Activated T-cell treated with anti-CD3 and anti-CD28 coated beads, Interleukin-2, amount 50 U/mL, for 1 hour (primary cell): Measurements from ENCODE around the gene E2F3.
"Not testable (repeated sequence)": the region's sequence is repeated elsewhere in the genome, so short reads cannot be mapped to it uniquely, and the experiment has no call there.

Experiments used
- DNase-seq: peaks from one replicate; pipeline ENCODE4 v3.0.0-alpha.2; 2020

Gene E2F3

DNA sequence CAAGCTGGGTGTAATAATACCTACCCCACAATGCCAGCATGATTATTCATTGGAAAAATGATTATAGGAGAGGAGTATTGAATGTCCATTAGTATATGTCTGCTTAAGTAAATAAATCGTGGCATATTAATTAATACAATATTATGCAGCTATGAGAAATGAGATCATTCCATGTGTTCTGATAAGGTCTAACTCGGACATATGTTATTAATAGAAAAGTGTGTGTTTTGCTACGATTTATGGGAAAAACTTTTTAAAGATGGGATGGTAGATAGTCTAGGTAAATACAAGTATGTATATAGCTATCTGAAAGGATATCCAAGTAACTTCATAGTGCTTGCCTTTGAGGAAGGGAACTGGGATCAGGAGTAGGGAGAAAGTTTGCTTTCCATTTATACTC is 71.1 kb downstream of the E2F3 start:
- no peak for DNase-seq

DNA sequence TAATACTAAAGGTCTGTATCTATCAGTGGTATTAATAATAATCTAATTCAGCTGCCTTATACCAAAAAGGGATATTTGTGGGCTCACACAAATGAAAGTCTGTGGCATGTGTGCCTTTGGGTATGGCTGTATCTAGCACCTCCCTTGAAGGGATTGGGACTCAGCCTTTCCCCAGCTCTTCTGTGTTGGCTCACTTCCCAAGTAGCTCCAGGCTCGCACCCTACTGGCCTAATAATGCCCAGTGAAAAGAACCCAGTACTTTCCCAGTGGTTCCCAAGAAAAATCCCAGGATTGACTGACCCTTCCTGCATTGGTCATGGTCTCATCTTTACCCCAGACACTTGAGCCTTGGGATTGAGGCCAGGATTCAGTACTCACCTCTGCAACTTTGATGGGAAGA is 71.8 kb downstream of the E2F3 start:
- DNase-seq = no peak

DNA sequence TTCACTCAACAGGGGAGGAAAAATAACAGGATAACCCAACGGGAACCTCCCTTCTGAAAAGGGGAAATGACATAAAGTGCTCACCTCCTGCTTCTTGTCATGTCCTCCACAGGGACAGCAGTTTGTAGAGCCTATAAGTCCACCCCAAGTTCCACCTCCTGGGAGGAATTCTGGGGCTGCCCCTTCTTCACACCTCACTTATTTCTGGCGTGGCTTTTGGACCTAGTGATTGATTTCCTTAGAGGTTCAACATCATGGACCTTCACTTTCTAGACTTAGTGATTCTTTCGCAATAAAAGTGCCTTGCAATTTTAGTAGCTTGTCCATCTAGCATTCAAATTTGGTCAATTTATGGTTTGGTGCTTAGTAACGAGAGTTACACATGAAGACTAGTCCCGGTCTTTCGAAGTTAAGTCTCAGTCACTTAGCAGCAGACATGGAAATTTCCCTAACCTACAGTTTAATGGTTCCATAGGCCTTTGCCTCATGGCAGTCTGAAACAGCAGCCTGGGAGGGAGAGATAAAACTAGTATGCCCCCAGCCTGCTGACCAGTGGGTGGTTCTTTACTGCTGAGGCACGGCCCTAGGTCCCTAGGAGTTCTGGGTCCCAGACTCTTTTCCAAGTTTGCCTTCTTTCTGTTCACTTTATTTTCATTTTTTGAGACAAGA is 73.3 kb downstream of the E2F3 start:
- DNase-seq = no peak

DNA sequence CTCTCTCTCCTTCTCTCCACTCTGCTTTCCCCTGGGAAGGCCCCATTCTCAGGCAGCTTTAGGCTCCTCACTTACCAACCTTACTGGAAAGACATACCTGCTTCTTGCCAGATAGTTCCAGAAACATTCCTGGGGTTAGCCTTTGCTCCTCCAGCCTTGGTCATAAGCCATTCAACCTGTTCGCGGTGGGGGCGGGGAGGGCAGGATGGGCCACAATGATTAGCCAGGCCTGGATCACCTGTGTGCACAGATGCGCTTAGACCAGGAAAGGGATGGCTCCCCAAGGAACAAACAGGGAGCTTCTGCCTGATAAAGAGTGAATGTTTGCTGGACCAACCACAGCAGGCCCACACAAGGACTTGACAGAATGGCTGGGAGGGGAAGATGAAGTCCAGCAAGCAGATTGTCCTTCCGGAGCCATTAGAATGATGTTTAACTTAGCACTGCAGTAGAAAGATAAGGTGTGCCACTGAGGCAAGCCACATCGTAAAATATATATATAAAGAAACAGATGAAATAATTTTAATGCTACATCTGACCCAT is 74.9 kb downstream of the E2F3 start:
- DNase-seq = no peak

DNA sequence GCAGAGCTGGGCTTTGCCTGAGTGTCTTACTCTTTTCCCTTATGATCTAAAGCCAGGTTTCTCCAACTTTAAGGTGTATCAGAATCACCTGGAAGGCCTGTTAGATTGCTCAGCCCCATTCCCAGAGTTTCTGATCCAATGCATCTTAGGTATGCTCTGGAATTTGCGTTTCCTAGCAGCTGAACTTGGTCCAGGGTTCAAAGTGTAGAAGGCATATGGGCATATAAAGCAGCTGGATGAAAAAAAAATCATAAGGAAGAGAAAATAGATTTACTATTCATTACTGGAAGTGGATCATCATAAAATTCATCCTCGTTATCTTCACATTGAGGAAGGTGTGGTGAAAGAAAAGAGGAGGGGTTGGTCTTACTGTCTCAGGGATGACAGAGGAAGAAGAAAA is 75.8 kb downstream of the E2F3 start:
- no peak for DNase-seq

DNA sequence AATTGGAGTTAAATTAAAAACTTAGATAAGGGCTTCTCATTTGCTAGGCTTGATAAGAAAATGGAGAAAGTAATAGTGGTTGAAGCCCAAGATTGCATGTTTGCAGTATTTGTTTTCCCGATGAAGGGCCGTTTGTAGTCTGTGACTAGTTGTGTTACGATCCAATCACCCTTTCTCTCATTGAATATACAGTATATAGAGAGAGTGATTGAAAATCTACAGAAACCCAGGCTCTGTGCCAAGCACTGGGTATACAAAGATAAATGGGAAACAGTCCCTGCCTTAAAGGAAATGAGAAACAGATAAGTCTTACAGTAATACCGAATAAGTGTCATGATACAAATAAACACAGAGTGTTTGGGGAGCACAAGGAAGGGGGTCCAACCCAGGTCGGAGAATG is 77.4 kb downstream of the E2F3 start:
- DNase-seq = no peak

DNA sequence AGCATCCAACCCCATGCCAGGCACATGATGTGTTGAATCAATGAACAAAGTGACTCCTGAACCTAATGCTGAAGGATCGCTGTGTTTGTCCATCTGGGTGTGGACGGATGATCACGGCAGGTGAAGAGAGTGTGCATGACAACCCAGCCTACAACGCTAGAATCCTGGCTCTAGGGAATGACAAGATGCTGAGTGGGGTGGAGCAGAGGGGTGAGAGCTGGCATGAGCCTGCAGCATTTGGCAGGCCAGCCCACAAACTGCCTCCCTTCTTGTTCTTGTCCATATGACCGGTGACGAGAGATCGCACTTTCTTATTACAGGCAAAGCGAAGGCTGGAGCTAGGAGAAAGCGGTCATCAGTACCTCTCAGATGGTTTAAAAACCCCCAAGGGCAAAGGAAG is 77.8 kb downstream of the E2F3 start:
- DNase-seq = no peak

DNA sequence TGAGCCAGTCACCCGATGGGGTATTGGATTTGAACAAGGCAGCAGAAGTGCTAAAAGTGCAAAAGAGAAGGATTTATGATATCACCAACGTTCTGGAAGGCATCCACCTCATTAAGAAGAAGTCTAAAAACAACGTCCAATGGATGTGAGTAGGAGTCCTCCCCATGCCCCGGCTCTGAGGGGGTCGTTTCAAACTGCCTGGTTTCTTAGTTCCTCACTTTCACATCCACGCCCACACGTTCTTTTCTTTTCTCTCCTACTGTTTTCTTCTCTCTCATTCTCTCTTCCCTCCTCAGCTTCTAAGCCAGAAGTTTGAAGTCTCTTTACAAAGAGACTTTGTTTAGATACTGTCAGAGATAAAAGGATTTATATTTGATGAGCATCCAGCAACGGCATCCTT is 79.6 kb downstream of the E2F3 start:
- no peak for DNase-seq

DNA sequence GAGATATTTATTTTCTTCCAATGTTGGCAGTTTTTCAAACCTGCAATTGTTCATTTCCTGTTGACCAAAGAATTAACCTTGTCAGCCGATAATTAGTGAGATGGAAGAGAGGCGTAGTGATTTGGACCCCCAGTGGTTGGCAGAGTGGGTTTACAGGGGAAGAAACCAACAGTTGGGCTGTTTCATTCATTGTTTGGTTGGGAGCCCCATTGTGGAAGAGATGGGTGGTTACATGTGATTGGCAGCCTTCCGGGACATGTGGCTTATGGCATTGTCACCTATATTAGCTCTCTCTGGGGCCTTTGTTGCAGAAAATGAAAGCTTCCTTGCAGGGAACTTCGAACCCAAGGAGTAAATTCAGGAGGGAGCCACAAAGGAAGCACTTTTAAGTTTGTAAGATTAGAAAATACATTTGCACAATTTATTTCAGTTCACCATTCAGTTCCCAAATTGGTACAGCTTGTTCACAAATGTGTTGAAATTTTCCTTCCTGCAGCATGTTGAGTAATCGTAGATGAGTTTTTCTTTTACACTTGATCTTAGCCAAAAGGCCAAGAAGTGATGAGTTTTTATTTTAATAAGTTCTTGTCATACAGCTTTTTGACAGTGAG is 82.3 kb downstream of the E2F3 start:
- DNase-seq = no peak

DNA sequence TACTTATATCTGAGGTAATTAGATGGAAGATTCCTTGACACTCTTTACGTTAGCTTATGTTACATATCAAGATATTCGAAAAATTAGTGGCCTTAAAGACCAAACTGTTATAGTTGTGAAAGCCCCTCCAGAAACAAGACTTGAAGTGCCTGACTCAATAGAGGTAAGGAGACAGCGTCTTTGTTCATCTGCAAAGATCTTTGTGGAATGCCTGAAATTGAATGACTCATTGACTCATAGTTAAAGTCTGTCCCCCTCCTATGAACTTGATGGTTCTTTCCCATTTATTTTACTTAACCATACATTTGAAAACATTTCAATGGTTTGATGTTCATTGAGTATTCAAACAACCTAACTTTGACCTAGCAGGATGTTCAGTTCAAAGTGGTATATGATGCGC is 85.0 kb downstream of the E2F3 start:
- DNase-seq = no peak

DNA sequence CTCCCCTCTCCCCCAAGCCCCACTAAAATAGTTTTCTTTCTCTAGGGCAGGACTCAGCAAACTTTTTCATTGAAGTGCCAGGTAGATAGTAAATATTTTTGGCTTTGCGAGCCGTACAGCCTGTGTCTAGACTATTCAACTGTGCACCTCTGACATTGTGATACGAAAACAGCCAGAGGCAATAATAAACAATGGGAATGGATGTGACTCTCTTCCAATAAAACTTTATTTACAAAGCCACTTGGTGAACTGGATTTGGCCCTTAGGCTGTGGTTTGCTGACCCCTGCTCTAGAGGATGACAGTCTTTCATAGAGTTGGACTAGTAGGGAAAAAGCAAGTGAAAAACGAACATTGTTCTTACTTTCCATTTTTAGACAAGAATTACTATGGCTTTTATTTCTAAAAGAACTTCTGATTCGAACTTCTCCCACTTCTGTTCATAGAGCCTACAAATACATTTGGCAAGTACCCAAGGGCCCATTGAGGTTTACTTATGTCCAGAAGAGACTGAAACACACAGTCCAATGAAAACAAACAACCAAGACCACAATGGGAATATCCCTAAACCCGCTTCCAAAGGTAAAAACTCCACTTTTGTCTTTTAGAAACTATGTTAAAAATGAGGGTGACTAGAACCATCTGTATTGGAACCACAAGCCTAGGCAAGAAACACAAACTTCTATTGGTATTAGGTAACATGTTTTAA is 86.1 kb downstream of the E2F3 start:
- DNase-seq = no peak

DNA sequence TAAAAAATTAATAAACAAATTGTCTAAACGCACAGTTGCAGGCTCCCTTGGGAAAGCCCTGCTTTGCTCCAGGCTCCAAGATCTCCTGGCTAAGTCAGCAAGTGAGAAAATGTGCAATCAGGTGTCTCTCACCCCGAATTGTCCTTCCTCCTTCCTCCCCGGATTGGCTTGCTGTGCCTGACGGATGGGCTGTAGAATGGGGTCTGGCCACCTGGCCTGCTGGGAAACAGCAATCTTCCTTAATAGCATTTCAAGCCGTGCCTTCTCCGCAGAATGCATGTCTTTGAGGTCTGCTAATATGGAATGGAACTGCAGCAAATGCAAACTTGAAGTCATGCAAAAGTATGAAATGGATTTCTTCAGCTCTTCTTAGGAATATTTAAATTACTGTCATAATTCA is 88.9 kb downstream of the E2F3 start:
- no peak for DNase-seq

DNA sequence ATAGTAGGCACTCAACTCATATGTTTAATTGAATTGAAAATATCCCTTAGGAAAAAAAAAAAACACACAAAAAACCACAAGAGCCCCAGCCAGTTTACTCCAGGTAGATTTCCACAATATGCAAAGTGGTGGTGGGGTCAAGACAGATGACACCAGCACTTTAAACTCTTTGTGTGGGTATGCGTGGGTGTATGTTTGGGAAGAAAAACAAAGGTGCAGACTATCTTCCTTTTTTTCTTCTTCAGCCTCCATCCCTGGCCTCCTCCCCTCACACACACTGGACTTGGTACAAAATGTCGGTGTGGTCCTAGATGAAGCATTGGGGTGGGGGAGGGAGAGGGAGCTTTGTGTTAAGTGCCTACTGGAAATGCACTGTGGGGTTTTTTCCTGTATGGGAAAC is 90.4 kb downstream of the E2F3 start:
- no peak for DNase-seq

DNA sequence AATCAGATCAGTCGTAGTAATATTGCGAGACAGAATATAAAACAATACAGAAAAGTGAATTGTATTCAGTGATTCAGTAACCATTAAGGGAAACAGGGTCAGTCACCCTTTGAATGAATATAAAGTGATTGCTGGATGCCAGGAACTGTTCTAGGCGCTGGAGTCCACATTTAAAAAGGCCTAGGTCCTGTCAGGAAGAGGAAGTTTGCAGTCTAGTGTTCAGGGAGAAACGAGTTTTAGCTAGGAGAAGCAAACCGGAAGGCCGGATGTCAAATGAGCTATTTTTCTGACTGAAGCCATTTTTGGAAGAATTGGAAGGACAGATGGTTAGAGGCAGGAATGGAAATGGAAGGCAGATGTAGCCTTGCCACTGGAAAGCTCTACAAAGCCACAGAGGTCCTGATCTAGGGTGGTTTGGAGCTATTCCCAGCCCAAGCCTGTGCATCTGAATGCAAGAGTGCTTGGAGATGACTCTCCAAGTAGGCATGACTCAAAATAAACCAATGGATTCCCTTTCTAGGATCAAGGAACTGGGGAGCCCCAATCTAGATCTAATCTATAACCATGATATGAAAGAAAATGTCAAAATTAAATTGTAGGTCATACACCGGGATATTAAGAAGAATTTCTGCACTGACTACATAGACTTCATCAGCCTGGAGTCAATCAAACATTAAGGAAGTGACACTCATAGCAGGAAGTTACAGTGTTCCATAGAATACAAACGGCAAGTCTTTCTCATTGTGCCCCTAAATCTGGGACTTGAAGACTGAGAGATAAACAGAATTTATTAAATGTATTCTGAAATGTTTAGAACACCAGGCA is 95.7 kb downstream of the E2F3 start:
- DNase-seq = no peak

DNA sequence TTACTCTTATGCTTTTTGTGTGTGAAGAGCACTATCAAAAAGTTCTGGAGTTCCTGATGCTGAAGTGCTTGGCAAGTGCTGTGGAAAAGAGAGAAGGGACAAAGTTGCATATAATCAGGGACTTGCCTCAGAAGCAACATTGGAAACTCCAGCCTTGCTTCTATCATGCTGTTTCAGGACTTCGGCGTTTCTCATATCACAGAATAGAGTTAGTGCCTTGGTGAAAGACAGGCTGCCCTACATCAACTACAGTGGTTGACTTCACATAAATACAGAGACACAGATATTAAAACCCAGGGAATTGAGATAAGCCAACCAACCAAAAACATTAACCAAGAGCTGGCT is 96.3 kb downstream of the E2F3 start:
- no peak for DNase-seq

DNA sequence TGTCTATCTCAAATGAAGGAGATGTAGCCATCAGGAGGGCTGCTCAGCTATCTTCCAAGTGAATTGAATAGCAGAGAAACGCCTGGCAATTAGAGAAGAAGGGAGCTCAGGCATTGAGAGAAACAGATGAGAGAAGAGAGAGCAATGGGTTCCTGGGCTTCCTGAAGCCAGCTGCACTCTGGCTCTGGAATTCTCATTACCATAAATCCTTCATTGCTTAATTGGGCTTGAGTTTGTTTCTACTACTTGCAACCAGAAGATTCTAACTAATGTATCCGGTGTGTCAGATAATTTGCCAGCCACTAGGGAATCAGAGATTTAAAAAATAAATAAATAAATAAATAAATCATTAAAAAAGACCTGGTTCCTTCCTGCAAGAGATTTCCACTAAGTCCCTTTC is 107.5 kb downstream of the E2F3 start:
- DNase-seq = no peak

DNA sequence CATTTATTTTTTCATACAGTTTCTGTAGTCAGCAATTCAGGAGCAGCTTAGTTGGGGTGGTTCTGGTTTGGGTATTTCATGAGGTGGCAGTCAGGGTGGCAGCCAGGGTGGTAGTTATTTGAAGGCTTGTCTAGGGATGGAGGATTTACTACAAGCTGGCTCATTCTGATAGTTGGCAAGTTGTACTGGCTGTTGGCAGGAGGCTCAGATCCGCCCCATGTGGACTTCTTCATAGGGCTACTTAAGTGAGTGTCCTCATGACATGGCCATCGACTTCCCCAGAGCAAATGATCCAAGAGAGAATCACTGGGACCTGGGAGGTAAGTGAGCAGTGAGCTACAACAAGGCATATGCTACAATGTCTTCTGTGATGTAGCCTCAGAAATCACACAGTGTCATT is 110.2 kb downstream of the E2F3 start:
- DNase-seq = no peak

DNA sequence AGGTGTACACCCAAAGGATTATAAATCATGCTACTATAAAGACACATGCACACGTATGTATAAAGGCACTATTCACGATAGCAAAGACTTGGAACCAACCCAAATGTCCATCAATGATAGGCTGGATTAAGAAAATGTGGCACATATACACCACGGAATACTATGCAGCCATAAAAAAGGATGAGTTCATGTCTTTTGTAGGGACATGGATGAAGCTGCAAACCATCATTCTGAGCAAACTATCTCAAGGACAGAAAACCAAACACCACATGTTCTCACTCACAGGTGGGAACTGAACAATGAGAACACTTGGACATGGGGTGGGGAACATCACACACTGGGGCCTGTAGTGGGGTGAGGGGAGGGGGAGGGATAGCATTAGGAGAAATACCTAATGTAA is 123.5 kb downstream of the E2F3 start:
- DNase-seq = not testable (repeated sequence)

DNA sequence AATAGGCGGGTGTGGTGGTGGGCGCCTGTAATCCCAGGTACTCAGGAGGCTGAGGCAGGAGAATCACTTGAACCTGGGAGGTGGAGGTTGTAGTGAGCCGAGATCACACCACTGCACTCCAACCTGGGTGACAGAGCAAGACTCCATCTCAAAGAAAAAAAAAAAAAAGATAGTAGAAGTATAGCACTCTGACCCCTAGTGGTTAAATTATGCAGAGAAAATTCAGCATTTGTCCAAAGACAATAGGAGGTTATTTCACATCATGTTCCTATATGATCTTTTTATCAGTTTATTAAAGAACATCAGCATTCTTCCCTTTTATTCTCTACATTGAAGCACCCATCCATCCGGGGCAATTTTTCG is 127.4 kb downstream of the E2F3 start:
- not testable (repeated sequence) for DNase-seq

DNA sequence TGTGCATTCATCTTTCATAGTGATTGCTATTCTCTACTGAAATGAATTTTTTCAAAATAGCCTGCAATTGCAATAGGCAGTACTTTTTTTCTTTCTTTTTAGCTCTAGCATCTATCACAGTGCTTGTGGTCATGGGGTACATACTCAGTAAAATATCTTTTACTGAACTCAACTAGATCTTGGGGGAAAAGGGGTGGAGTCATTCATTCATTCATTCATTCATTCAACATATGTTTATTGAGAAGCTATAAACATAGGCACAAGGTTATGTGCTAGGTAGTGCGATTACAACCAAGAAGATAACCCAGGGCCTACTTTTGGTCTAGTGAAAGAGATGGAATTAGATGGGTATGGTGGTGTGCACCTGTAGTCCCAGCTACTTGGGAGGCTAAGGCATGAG is 131.2 kb downstream of the E2F3 start:
- no peak for DNase-seq

DNA sequence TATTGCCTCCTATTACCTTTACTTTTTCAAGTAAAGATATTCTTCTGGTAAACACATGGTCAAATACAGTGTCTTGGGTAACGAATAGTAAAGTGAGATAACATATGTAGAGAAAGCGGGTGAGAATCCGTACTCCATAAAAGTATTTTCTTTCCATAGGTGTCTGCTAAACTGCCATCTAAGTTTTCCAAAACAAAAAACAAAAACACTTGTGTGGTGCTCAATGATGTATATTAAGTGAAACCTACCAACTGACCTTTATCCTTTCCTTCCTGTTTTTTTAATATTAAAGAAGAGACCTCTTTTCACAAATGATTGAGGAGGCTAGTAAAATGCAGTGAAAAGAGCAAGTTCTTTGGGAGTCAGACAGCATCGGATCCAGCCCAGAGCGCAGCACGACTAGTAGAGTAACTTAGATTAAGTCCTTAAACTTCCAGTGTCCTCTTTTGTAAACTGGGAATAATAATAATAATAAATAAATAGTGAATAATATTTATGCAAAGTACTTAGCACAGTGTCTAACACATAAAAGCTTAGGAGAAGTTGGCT is 132.1 kb downstream of the E2F3 start:
- no peak for DNase-seq

DNA sequence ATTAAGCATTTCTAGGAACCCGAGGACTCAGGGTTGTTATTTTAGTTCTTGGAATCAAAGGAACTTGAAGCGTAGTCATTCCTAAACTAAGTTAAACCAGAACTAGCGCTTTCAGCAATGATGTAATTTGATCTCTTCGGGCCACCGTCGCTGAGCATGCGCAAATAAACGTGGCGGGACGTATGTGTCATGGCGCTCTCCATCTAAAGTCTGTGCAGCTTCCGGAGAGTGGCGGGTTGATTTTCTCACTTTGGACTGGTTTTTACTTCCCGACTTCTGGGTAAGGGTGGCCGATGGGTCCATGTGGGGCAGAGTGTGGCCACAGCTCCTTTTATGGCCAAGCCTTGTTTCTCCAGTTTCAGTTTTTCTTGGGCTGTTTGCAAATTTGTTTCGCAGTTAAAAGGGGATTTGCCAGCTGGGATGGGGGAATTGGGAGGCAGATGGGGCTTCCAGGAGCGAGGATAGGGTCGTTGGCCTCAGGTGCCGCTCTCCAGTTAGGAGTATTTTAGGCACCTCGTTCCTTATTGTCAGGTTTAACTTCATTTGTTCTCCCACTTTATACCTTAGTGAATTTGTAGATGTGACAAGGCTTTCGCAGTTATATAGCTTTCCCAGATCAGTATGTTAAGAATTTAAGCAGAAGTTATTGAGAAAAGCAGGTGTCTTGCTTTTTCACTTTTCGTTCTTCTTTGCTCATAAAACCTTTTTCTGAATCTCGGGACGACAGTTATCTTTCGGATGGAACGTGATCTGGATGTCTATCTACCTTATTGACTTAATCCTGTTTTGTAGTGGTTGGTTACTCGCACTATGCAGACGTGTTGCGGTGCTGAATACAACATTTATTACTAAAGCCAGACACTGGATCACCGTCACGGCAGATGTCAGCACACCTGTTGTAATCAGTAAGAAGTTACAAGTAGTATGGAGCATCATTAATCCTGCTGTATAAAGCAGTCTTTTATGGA is 132.9 kb downstream of the E2F3 start, which contains the start of gene CDKAL1:
TSS of gene CDKAL1 (plus strand) at position 163 of the 968 bp plus-strand sequence. CDS start 11,894 bp downstream, outside the sequence.
- peak; percentile 83 for DNase-seq
